ENCODE measurements around the gene RBM15.

Gene RBM15

DNA sequence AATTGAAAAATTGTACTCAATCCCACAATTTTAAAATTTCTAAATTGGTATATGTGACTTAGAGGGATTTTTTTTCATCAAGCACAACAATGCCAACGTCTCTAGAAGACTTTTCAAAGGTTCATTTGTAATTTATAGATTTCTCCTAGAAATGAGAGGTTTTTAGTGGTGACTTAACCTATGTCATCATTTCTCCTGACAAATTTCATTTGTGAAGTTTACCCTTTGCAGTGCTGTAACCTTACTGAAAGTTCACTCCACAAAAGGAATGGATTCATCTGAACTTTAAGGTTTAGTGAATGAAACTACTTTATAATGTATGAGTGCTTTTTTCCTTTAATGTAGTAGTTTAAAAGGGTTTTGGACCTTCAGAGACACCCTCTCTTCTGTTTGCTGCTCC, 16.1 kb downstream of the RBM15 start:
- DNase-seq = no peak

DNA sequence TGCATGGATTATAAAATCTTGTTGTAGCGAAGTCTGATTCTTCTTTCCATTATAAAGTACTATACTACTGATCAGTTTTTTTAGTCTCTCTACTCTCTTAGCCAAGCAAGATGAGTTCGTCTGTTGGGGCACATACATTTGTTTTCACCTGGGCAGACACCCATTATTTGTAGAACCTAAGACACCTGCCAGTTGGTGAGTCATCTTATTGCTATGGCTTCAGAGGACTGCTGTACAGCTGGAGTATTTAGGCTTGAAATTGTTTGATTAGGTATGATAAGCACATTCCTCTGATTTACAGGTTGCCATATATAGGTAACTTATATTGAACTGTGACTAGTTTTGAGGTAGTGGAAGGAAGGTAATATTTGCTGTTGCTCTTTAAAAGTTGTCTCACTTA, 17.2 kb downstream of the RBM15 start:
- no peak for DNase-seq

DNA sequence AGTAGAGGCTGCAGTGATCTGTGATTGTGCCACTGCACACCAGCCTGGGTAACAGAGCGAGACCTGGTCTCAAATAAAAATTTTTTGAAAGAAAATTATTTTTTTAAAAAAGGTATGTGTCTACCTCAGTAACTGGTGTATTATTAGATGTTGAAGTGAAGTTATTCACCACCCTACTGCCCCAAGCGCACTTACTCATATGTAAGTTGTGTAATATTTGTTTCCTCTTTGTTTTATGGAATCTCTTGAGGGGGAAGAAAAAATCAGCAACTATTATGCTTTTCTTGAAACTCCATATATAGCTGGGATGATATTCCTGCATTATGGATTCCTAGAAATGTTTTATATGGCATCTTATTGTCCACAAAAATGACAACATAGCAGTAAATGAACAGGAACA, 21.3 kb downstream of the RBM15 start:
- no peak for DNase-seq

DNA sequence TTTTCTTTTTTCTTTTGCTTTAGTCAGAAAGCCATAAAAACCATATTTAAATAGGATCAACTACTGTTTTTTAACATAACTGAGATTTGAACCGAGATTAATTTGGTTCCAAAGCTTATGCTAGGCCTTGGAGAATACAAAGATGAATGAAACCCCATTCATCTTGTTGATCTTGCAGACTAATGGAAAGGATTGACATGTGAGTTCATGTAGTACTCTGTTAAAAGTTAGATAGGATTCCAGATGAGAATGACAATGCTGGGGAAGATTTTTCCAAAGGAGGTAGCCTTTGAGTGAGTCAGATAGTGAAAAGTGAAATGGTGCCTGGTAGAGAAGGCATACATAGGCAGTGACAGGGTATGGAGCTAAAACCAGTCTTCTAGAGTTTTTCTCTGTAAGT, 22.7 kb downstream of the RBM15 start:
- no peak for DNase-seq

DNA sequence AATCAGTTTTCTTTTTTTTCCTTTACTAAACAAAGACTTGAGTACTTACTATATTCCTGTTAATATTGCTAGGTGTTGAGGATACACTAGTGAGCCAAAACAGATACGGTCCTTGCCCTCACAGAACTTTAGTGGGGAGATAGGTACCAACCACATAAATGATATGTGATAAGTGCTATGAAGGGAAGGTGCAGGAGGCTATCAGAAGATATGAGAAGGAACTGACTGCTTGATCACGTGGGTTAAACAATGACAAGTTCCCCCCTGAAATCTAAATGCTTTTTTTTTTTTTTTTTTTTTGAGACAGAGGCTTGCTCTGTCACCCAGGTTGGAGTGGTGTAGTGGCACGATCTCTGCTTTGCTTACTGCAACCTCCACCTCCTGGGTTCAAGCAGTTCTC, 25.0 kb downstream of the RBM15 start:
- DNase-seq = no peak

DNA sequence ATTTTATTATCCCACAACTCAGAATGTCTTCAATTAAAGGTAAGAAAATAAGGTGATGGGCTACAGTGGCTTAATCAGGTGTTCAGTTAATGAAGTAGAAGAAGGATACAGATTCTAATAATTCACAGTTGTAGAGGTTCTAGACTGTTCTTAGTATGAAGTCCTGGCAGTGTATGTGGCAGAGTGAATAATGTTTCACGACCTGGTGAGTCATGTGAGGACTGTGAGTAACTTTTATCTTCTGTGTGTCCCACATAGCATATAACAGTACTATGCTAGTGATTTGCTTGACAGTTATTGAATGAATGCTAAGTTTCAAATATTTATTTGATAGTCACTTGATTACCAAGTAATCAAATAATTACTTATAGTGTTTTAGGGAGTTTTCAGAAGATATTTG, 31.6 kb downstream of the RBM15 start:
- no peak for DNase-seq

DNA sequence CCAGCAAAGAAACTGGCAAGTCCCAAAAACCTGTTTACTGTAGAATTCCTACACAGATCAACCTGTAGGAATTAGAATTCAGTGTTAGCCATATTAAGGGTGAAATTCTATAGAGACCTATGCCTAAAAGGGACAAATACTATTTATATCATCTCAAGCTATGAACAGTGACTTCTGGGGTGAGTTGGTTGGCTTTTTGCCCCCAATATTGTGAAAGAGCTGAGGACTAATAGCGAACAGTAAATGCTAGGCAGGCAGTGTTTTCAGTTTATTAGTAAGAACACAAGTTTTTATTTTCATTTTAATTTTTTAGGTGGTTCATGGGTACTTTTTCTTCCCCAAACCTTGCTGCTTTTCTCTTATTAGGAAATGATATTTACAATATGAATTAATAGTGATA, 36.3 kb downstream of the RBM15 start:
- DNase-seq = no peak

DNA sequence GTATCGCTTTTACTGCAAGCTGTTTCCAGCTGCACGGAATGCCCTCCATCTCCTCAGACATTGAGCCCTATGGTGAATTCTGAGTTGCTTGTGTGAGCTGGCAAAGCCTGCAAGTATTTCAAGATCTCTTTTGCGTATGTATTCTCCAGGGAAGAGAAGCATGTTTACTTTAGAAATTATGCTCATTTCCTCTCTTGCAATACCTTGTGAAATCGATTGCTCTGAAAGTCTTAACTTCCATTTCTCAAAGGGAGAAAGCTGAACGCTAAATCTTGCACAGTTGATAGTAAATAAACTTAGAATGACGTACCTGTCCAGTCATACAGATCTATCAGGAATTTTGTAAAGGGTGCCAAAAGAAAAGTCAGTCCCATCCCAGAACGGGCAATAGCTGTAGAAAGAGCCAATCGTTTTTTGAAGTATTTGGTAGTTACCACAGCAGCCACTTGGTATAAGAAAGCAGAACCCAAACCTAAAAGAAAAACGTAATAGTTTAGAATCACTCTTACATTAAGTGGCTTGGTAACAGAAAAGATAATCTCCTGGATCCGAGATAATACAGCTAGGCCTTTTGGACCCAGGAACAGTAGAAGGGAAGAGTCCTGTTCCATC, 41.6 kb downstream of the RBM15 start:
- no peak for DNase-seq

DNA sequence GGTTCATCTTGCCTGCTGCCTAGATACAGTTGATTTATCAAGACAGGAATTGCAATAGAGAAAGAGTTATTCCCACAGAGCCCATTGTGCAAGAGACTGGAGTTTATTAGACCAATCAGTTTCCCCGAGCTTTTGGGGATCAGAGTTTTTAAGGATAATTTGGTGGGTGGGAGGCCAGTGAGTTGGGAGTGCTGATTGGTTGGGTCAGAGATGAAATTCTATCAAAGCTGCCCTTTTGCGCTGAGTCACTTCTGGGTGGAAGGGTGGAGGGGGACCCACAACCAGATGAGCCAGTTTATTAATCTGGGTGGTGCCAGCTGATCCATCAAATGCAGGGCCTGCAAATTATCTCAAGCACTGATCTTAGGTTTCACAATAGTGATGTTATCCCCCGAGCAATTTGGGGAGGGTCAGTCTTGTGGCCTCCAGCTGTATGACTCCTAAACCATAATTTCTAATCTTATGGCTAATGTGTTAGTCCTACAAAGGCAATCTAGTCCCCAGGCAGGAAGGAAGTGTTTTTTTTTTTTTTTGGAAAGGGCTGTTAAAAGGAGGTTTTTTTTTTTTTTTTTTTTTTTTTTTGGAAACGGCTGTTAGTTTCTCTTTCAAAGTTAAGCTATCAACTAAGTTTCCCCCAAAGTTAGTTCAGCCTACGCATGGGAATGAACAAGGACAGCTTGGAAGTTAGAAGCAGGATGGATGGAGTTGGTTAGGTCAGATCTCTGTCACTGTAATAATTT, 44.2 kb downstream of the RBM15 start:
- no peak for DNase-seq

DNA sequence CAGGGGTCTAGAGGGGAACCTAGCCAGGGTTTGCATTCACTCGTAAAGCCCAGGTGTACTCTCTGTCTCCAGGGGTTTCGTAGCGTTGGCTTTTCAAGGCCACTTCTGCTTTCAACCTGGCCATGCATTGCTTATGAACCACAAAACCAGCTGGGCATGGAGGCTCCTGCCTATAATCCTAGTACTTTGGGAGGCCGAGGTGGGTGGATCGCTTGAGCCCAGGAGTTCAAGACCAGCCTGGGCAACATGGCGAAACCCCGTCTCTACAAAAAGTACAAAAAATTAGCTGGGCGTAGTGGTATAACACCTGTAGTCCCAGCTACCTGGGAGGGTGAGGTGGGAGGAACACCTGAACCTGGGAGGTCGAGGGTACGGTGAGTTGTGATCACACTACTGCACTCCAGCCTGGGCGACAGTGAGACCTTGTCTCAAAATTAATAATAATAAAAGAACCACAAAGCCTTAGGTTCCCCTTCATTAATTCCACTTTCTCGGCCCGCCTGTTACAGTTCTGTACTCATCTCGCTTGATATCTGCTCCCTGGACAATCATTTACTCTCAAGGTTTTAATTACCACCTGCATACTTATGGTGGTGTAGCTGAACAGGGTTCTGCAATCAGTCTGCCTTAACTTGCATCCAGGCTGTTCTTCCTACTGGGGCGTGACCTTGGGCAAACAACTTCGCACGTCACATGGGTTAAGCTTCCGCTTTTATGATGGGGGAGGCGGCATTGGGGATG, 45.6 kb downstream of the RBM15 start:
- no peak for DNase-seq

DNA sequence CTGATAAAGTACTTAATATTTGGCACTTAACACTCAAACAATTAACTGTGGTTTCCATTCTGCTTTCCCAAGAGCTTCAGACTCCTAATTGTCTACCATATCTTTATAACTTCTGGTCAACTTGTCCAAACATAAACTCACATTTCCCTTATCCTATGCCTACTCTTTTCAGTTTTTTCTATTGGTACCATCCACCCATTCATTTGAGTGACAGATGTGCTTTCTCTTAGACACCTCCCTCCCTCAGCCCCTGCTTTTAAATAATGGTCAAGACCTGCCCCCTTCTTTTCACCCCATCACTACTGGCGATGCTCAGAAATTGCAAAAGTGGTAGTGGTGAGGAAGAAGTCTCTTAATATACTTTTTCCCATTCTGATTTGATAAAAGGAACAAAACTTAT, 46.2 kb downstream of the RBM15 start:
- no peak for DNase-seq

DNA sequence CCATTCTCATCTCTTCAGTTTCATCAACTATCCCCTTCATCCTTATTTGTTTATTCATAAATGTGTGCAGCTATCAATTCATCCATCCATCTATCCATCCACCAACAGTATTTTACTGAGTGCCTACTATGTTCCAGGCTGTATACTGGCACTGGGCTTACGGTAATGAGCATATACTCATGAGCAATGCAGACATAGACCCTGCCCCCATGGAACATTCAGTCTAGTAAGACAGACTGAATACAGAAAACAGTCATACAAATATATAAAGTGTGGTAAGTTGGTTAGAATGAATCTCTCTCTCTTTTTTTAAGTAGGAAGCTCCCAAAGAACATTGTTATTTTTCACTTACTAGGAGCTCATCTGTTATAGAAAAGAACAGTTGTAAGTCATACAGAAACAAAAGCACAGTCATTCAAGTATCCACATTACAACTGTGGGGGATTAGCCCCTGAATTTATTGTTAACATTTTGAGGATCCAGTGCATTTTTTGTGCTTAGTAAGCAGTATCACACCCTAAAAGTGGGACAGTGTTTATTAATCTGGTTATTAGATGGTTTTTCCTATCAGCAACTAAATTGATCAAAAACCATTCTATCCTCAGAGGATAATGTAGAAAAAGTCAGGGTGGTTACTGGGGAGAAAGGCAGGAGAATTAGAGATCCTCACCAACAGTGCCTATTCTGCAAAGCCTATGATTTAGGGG, 48.0 kb downstream of the RBM15 start:
- no peak for DNase-seq

DNA sequence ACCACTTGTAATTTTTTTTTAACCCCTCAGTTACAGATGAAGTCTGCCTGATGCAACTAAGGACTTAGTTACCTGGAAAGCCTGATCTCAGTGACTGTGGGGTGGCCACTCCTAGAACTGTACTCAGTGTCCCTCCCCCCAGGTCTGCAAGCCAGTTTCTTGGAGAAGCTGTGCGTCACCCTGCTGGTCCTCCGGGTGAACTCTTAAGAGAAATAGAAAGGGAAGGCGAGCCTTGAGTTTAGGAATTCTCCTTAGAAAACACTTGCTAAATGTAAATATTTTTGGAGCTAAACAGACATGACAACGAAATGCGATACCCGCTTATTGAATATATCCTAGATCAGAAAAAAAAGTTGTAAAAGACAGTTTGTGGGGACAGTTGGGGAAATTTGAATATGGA, 50.9 kb downstream of the RBM15 start:
- DNase-seq = no peak

DNA sequence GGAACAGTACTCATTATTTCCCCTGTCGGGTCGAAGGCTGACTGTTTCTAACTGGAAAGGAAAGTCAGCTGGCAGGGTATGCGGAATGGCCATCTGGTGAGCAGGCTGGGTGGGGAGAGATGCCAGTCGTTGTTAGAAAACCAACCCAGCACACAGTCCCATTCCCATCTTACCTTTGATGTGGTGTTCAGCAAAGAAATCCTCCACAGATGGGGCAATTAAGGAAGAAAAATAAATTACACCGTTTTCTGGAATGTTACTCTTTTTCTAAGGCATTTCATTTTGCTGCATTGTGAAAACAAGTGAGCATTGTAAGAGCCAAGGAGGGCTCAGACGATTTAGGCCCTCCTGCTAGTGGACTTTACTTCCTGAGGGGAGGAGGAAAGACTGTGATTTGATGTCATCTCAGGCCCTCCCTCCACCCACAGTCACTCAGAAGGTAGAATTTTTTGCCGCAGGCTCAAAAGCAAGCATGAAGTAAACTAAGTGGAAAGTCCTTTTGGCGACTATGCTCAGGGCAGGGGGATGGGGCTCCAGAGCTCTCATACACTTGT, 51.6 kb downstream of the RBM15 start, which contains the start of gene SLC16A4:
SLC16A4 (minus strand) TSS at position 335 of the 554 bp plus-strand sequence. CDS start 1,703 bp downstream, outside the sequence.
- DNase-seq = no peak

DNA sequence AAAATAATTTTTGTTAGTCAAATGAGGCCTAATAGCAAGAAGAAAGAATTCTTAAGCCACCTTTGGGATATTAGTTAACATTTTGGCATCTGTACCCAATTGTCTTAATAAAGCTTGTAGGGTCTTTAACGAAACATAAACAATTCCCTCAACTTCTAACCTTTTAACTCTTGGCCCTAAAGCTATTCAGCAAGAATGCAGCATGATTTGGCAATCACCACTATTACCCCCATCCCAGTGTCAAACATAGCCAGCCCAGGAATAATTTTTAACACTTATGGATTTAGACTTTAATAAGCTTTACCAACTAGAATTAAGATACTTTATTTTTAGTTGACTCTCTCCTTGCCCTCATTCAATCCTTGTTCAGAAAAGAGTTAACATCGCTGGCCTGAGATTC, 54.1 kb downstream of the RBM15 start:
- DNase-seq = no peak

DNA sequence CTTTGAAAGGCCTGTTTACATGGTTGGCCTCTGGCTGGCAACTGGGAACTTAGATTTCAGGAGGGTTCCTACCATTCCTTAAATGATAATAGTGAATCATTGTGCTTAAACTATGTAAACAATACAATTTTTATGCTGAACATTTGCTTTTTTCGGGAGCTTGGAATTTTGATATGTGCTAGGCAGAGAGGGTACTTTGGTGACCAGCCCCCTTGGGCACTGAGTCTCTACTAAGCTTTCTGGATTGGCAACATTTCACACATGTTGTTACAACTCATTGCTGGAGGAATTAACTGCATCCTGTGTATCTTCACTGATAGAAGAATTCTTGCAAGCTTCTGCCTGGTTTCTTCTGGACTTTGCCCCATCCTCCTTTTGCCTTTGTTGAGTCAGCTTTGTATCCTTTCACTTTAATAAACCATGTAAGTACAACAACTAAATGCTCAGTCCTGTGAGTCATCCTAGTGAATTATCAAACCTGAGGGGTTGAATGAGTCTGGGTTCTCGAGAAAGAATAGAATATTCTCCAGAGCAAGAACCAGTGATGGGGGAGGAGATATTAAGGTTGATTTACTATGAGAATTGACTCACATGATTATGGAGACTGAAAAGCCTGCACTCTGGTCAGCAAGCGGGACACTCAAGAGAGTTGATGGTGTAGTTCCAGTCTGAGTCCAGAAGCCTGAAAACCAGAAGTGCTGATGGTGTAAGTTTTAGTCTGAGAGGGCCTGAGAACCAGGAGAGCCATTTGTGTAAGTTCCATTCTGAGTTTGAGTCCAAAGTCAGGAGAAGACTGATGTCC, 54.7 kb downstream of the RBM15 start:
- DNase-seq = no peak

DNA sequence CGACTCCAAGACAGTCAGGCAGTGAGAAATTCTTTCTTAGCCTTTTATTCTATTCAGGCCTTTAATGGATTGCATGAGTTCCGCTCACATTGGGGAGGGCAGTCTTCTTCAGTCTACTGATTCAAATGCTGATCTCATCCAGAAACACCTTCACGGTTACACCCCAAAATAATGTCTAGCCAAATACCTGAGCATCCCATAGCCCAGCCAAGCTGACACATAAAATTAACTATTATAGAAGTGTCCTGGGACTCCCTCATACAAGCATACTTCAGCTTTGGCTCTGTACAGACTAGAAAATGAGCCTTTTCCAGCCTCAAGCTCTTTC, 55.3 kb downstream of the RBM15 start:
- no peak for DNase-seq
